GM21381 (cell line): ENCODE data around the gene TLCD2.
"Not testable (repeated sequence)": the region's sequence is repeated elsewhere in the genome, so short reads cannot be mapped to it uniquely, and the experiment has no call there.

Experiments used
- ATAC-seq: cut with Tn5 transposase; IDR thresholded peaks from one replicate; pipeline ENCODE4 v1.9.1; 2021; ENCODE audit warnings: mild to moderate bottlenecking, moderate library complexity; ENCODE audit not compliant: unreplicated experiment

Gene TLCD2

GRCh38 chr17:1709971-1710806 lies at the start of gene TLCD2:
TLCD2 (minus strand) TSS chr17:1710377; CDS start chr17:1710242, 135 bp downstream.
- ATAC-seq: no peak

- ATAC-seq: no peak
Measured at GRCh38 chr17:1759529-1759928, 49.4 kb upstream of the TLCD2 start.

- ATAC-seq: no peak
Measured at GRCh38 chr17:1758807-1759206, 48.6 kb upstream of the TLCD2 start.

- ATAC-seq: no peak
Measured at GRCh38 chr17:1755827-1756262, 45.7 kb upstream of the TLCD2 start.

- no peak for ATAC-seq
Measured at GRCh38 chr17:1755252-1755826, 45.2 kb upstream of the TLCD2 start.

- no peak for ATAC-seq
Measured at GRCh38 chr17:1754430-1755112, 44.4 kb upstream of the TLCD2 start.

- no peak for ATAC-seq
Measured at GRCh38 chr17:1753767-1754429, 43.7 kb upstream of the TLCD2 start.

- no peak for ATAC-seq
Measured at GRCh38 chr17:1752425-1753262, 42.5 kb upstream of the TLCD2 start.

GRCh38 chr17:1750628-1751027 lies 40.5 kb upstream of the TLCD2 start:
- no peak for ATAC-seq

GRCh38 chr17:1746975-1747543 lies 36.9 kb upstream of the TLCD2 start:
- no peak for ATAC-seq

- no peak for ATAC-seq
Measured at GRCh38 chr17:1745513-1746020, 35.4 kb upstream of the TLCD2 start.

- ATAC-seq: no peak
Measured at GRCh38 chr17:1744551-1745512, 34.7 kb upstream of the TLCD2 start.

- no peak for ATAC-seq
Measured at GRCh38 chr17:1743088-1743439, 32.9 kb upstream of the TLCD2 start.

- no peak for ATAC-seq
Measured at GRCh38 chr17:1742371-1743087, 32.4 kb upstream of the TLCD2 start, which contains the start of gene SERPINF2. SERPINF2 (plus strand) TSS chr17:1742871; CDS start chr17:1744996, 2,125 bp downstream.

GRCh38 chr17:1741899-1742298 lies 31.7 kb upstream of the TLCD2 start:
- ATAC-seq: not testable (repeated sequence)

GRCh38 chr17:1737531-1738291 lies 27.5 kb upstream of the TLCD2 start:
- ATAC-seq: no peak
